ENCODE data around the gene KASH5.

KASH5 gene

DNA sequence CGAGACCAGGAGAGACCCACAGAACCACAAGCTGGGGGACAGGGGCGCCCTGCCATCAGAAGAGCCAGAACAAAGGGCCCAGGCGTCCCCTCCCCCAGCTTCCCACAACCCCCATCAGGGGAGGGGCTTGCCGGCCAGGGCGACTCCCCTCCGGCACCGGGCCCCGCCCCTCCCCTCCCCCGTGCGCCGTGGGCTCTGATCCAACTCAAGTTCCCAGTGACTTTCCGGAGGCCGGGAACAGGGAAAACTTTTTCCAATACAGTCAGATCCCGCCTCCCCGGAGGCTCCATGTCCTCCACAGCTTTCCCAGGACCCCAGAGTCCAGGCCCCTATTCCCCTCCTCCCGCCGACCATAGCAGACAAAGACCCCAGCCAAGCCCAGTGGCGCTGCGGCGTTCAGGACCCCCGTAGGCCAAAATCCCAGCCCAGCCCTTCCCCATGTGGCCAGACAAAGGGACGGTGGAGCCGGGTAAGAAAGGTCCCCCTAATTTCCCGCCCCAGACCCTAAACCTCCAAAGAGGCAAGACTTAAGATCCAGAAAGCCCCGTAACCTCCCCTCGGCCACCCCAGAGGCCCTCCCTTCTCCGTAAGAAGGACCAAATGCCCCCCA is 26.5 kb upstream of the KASH5 start:
- Histone ChIP-seq H3K4me3 (ENCODE audit: low read depth, low read length) (peak overlapping the region; percentile 77), H3K36me3 (ENCODE audit: control insufficient read depth in 2 of 2, insufficient read depth in 1 of 2, low read length in 2 of 2) (peaks cover 17 to 21% of the 10 kb centered on the region in 2 experiments), H3K9me3 (ENCODE audit: control insufficient read depth, insufficient read depth, low read depth, low read length) (no peaks in the 10 kb centered on the region), H3K27ac (ENCODE audit: extremely low read depth, low read depth, low read length) (peak overlapping the region; percentile 83), H3K4me1 (ENCODE audit: control insufficient read depth, insufficient read depth, low read length) (peaks cover 14% of the 10 kb centered on the region)
- ChIA-PET CTCF (interaction anchor here (0.5 to 1.0 kb wide), 2 partner anchors 34 to 60 kb away, joined by 4 read pairs; no protein-coding TSS in a partner anchor), POLR2A (interaction anchor here (0.7 to 2.0 kb wide), 6 partner anchors 10 to 92 kb away, joined by 3 to 5 read pairs (median 4); partner anchors contain the start of genes ALDH16A1 and PIH1D1)
- peak; percentile 80; the same call in 1 of the 2 replicates for TF ChIP-seq ZNF76 (tag by site-specific recombination; IDR thresholded peaks at IDR 0.05; ENCODE audit: borderline replicate concordance, low read depth)
- TF ChIP-seq MZF1 (tag by site-specific recombination; IDR thresholded peaks at IDR 0.05; ENCODE audit: borderline replicate concordance) = no peak; the same call in 1 of the 2 replicates
- no peak for TF ChIP-seq ZNF302 (tag by site-specific recombination; IDR thresholded peaks at IDR 0.05; ENCODE audit: low read depth)
- TF ChIP-seq HOXA7 (CRISPR knock-in tag; IDR thresholded peaks at IDR 0.05; ENCODE audit: borderline replicate concordance) = no peak
- TF ChIP-seq ZNF830 (tag by site-specific recombination; IDR thresholded peaks at IDR 0.05; ENCODE audit: low read depth) = no peak
- no peak for TF ChIP-seq TRIM28 (IDR thresholded peaks at IDR 0.05; ENCODE audit: borderline replicate concordance, low read length)
- no peak for TF ChIP-seq ZNF366 (tag by site-specific recombination; conservative IDR thresholded peaks at IDR 0.05)
- TF ChIP-seq REPIN1 (tag by site-specific recombination; IDR thresholded peaks at IDR 0.05; ENCODE audit: low read depth) = no peak
- no peak for TF ChIP-seq PRDM4 (tag by site-specific recombination; IDR thresholded peaks at IDR 0.05)
- TF ChIP-seq ZNF311 (tag by site-specific recombination; IDR thresholded peaks at IDR 0.05; ENCODE audit: borderline replicate concordance) = no peak
- no peak for TF ChIP-seq ZNF629 (tag by site-specific recombination; IDR thresholded peaks at IDR 0.05)
- no peak for TF ChIP-seq ZNF239 (tag by site-specific recombination; IDR thresholded peaks at IDR 0.05)
- TF ChIP-seq ZNF510 (tag by site-specific recombination; IDR thresholded peaks at IDR 0.05; ENCODE audit: insufficient replicate concordance) = no peak
- TF ChIP-seq ZNF585B (tag by site-specific recombination; IDR thresholded peaks at IDR 0.05) = no peak
- TF ChIP-seq ZFHX2 (tag by site-specific recombination; conservative IDR thresholded peaks at IDR 0.05) = peak; percentile 17; the same call in 1 of the 2 replicates
- TF ChIP-seq ZNF133 (tag by site-specific recombination; IDR thresholded peaks at IDR 0.05) = no peak
- no peak for TF ChIP-seq ZNF626 (tag by site-specific recombination; IDR thresholded peaks at IDR 0.05)
- no peak for TF ChIP-seq TSHZ1 (tag by site-specific recombination; IDR thresholded peaks at IDR 0.05; ENCODE audit: borderline replicate concordance)
- TF ChIP-seq ZBTB11 (tag by site-specific recombination; conservative IDR thresholded peaks at IDR 0.05; ENCODE audit: low read depth) = no peak
- TF ChIP-seq ZNF19 (tag by site-specific recombination; IDR thresholded peaks at IDR 0.05; ENCODE audit: low read depth) = no peak
- TF ChIP-seq, protein P1, sequence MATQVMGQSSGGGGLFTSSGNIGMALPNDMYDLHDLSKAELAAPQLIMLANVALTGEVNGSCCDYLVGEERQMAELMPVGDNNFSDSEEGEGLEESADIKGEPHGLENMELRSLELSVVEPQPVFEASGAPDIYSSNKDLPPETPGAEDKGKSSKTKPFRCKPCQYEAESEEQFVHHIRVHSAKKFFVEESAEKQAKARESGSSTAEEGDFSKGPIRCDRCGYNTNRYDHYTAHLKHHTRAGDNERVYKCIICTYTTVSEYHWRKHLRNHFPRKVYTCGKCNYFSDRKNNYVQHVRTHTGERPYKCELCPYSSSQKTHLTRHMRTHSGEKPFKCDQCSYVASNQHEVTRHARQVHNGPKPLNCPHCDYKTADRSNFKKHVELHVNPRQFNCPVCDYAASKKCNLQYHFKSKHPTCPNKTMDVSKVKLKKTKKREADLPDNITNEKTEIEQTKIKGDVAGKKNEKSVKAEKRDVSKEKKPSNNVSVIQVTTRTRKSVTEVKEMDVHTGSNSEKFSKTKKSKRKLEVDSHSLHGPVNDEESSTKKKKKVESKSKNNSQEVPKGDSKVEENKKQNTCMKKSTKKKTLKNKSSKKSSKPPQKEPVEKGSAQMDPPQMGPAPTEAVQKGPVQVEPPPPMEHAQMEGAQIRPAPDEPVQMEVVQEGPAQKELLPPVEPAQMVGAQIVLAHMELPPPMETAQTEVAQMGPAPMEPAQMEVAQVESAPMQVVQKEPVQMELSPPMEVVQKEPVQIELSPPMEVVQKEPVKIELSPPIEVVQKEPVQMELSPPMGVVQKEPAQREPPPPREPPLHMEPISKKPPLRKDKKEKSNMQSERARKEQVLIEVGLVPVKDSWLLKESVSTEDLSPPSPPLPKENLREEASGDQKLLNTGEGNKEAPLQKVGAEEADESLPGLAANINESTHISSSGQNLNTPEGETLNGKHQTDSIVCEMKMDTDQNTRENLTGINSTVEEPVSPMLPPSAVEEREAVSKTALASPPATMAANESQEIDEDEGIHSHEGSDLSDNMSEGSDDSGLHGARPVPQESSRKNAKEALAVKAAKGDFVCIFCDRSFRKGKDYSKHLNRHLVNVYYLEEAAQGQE (tag by site-specific recombination; IDR thresholded peaks at IDR 0.05) = no peak
- TF ChIP-seq RBAK (tag by site-specific recombination; IDR thresholded peaks at IDR 0.05) = no peak
- TF ChIP-seq ZNF449 (tag by site-specific recombination; IDR thresholded peaks at IDR 0.05) = no peak

Measured in HEK293 (cell line).